VCaP (cell line): ENCODE measurements around the gene RAB3GAP2.
"Not testable (repeated sequence)": the region's sequence is repeated elsewhere in the genome, so short reads cannot be mapped to it uniquely, and the experiment has no call there.

Experiments used
- H3K27ac ChIP-seq: fragments of 450-650 bp; 2 replicates; pipeline ENCODE4 v1.5.1; 2017
- CTCF ChIP-seq: fragments of 450-650 bp; conservative IDR thresholded peaks from 2 replicates; pipeline ENCODE4 v1.5.1; 2017; ENCODE audit warnings: mild to moderate bottlenecking, moderate library complexity

Gene RAB3GAP2

GRCh38 chr1:220164116-220164515 is 108.1 kb downstream of the RAB3GAP2 start:
- TF ChIP-seq CTCF = no peak
- no peak overlapping the region; the same call in 1 of the 2 replicates for H3K27ac ChIP-seq

- TF ChIP-seq CTCF = no peak
- no peak overlapping the region for H3K27ac ChIP-seq
These were observed 112.2 kb downstream of the RAB3GAP2 start for GRCh38 chr1:220160027-220160426.

- H3K27ac ChIP-seq = no peak overlapping the region
- TF ChIP-seq CTCF = no peak
These were observed 113.2 kb downstream of the RAB3GAP2 start for GRCh38 chr1:220159041-220159440.

- not testable (repeated sequence) for H3K27ac ChIP-seq
These were observed 113.7 kb downstream of the RAB3GAP2 start for GRCh38 chr1:220158530-220158929.

GRCh38 chr1:220157738-220158137 is 114.5 kb downstream of the RAB3GAP2 start:
- H3K27ac ChIP-seq = no peak overlapping the region

GRCh38 chr1:220156620-220157146 is 115.6 kb downstream of the RAB3GAP2 start:
- no peak overlapping the region for H3K27ac ChIP-seq
- no peak for TF ChIP-seq CTCF

More at GRCh38 chr1:220157738-220158137, 114.5 kb downstream of the RAB3GAP2 start:
- TF ChIP-seq CTCF = no peak

- no peak for TF ChIP-seq CTCF
- H3K27ac ChIP-seq = no peak overlapping the region
These were observed 119.1 kb downstream of the RAB3GAP2 start for GRCh38 chr1:220153147-220153546.

GRCh38 chr1:220151454-220151853 is 120.8 kb downstream of the RAB3GAP2 start:
- H3K27ac ChIP-seq = no peak overlapping the region
- no peak for TF ChIP-seq CTCF
